NOMO-1 treated with DMSO at 0.1 percent for 48 hours (cell line): ENCODE results near the gene ASH1L.

Experiments
- DNase-seq: peaks from one replicate; lab custom pipeline; 2025; ENCODE audit not compliant: unreplicated experiment; lab: John Stamatoyannopoulos, UW

ASH1L gene

GRCh38 chr1:155285631-155286044 is 277.0 kb downstream of the ASH1L start:
- no peak for DNase-seq
